Body of pancreas (tissue), 4 donors: ENCODE results near the gene GRK3. TPM values are rescaled to one million over a fixed set of nuclear protein-coding genes. Genes with fewer than 3 reads are reported as not detected.

Experiments used
- ATAC-seq: fragments of 150-250 bp; one replicate; pipeline ENCODE4 v1.9.1; 2016
- DNase-seq, 4 donors: peaks; one replicate each; pipeline ENCODE4 v3.0.0-alpha.2; 2019
- H3K27ac ChIP-seq, 4 donors: fragments of 200-600 bp; sonication (generic); 1 replicate in 3 of 4; 2 replicates in 1 of 4; pipeline versions ENCODE4 v1.5.1 to v1.6.1; 2016 to 2019; ENCODE audit warnings: mild to moderate bottlenecking in 1 of 4, mixed read lengths in 1 of 4, moderate library complexity in 1 of 4
- H3K27me3 ChIP-seq, 2 donors: fragments of 200-600 bp; sonication (generic); one replicate each; pipeline ENCODE4 v1.6.0; 2016; ENCODE audit warnings: mild to moderate bottlenecking in 1 of 2
- H3K36me3 ChIP-seq, 2 donors: fragments of 200-600 bp; sonication (generic); replicated peaks in 1 of 2; 2 replicates each; pipeline ENCODE4 v1.5.1; 2016; ENCODE audit warnings: low read depth in 2 of 2; ENCODE audit not compliant: insufficient read depth in 1 of 2
- H3K4me1 ChIP-seq: fragments of 200-600 bp; sonication (generic); one replicate; pipeline ENCODE4 v1.6.0; 2016
- H3K4me3 ChIP-seq, 2 donors: fragments of 200-600 bp; sonication (generic); 1 replicate in 1 of 2; 2 replicates in 1 of 2; pipeline ENCODE4 v1.5.1; 2016 to 2019
- H3K9me3 ChIP-seq, 3 donors: fragments of 200-600 bp; sonication (generic); 1 replicate in 2 of 3; 2 replicates in 1 of 3; pipeline ENCODE4 v1.5.1; 2016
- POLR2A ChIP-seq, 3 donors: fragments of 450-650 bp; IDR thresholded peaks; one replicate each; pipeline ENCODE4 v1.6.1; 2016; ENCODE audit warnings: antibody characterized with exemption in 3 of 3, mild to moderate bottlenecking in 2 of 3
- WGBS, 2 donors: methylation state at CpG; one replicate each; pipeline ENCODE4 v1.1.5; 2017; 5-methylcytosine and 5-hydroxymethylcytosine counted together
- intact Hi-C: fragments of 100-400 bp; cut with DNase I; formaldehyde crosslinking; loops from one replicate; pipeline ENCODE4 v1.15.1; 2023
- total RNA-seq, 2 donors: library from RNA; depleted of rRNA; stranded (reverse); fragments of >200 nt; gene quantifications; one replicate each; pipeline ENCODE4 v1.1.0, GENCODE V29; 2016
- TF ChIP-seq, protein P1 (sequence below), 7 experiments: fragments of 450-650 bp in 4 of 7; fragments of 200-600 bp in 3 of 7; sonication (generic) in 3 of 7; IDR thresholded peaks; one replicate each; pipeline ENCODE4 v1.5.1; 2016 to 2019; ENCODE audit warnings: antibody characterized with exemption in 7 of 7

Gene GRK3
- total RNA-seq, 2 donors from 2014 or later: 10.4 to 10.9 TPM

DNA sequence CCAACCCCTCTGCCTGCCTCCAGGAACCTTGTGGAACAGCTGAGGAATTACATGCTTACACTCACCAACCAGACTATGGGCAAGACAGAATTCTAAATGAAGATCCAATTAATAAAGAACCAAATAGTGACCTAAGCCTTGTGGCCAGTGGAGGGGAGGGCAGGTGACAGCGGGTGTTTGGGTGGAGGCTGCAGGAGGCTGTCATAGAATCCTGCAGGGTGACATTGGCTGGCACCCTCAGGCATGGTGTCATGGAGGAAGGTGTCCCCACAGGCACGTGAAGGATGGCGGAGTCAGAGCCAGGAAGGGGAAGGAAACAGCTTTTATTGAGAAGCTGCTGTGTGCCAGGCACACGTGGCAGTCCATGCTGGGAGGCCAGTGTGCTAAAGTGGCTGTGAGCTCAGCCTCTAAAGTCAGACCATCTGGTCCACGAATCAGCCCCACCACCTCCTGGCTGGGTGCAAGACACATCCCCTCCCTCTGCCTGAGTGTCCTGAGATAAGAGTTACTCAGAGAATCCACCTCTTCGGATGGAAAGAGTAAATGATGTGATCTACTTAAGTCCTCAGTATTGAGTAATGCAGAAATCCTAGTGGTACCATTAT, 186.2 kb downstream of the GRK3 start:
- 41 to 47% methylated on average over 6 of the region's 6 CpGs for WGBS, 2 donors
- H3K4me1 ChIP-seq: no peaks in the 10 kb centered on the region
- ATAC-seq (no peak), DNase-seq (no peak)
- intact Hi-C loops: no loop called here
- no peaks in the 10 kb centered on the region for H3K27me3 ChIP-seq
- no peaks in the 10 kb centered on the region for H3K36me3 ChIP-seq
- TF ChIP-seq, protein P1, sequence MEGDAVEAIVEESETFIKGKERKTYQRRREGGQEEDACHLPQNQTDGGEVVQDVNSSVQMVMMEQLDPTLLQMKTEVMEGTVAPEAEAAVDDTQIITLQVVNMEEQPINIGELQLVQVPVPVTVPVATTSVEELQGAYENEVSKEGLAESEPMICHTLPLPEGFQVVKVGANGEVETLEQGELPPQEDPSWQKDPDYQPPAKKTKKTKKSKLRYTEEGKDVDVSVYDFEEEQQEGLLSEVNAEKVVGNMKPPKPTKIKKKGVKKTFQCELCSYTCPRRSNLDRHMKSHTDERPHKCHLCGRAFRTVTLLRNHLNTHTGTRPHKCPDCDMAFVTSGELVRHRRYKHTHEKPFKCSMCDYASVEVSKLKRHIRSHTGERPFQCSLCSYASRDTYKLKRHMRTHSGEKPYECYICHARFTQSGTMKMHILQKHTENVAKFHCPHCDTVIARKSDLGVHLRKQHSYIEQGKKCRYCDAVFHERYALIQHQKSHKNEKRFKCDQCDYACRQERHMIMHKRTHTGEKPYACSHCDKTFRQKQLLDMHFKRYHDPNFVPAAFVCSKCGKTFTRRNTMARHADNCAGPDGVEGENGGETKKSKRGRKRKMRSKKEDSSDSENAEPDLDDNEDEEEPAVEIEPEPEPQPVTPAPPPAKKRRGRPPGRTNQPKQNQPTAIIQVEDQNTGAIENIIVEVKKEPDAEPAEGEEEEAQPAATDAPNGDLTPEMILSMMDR (IDR thresholded peaks at IDR 0.05): no peak
- TF ChIP-seq POLR2A (IDR thresholded peaks at IDR 0.05): no peak
- no peaks in the 10 kb centered on the region for H3K9me3 ChIP-seq
- H3K4me3 ChIP-seq: no peak overlapping the region
- H3K27ac ChIP-seq: no peak overlapping the region

GRCh38 chr22:25751174-25751581, 186.7 kb downstream of the GRK3 start:
- Histone ChIP-seq H3K4me3 (no peak overlapping the region), H3K27ac (no peak overlapping the region), H3K36me3 (no peaks in the 10 kb centered on the region), H3K27me3 (no peaks in the 10 kb centered on the region), H3K4me1 (no peaks in the 10 kb centered on the region), H3K9me3 (no peaks in the 10 kb centered on the region)
- intact Hi-C loops: no loop called here
- TF ChIP-seq, protein P1 (IDR thresholded peaks at IDR 0.05): no peak
- no peak for TF ChIP-seq POLR2A (IDR thresholded peaks at IDR 0.05)
- ATAC-seq (no peak), DNase-seq (no peak)
- WGBS, 2 donors: 20 to 30% methylated on average over 4 of the region's 4 CpGs

GRCh38 chr22:25752615-25753214, 188.2 kb downstream of the GRK3 start:
- intact Hi-C loops: no loop called here
- ATAC-seq (no peak), DNase-seq (no peak)
- 81 to 94% methylated on average over 14 to 48 of the region's 48 CpGs for WGBS, 2 donors
- Histone ChIP-seq H3K27ac (no peak overlapping the region), H3K4me1 (no peaks in the 10 kb centered on the region), H3K4me3 (no peak overlapping the region), H3K36me3 (no peaks in the 10 kb centered on the region), H3K27me3 (no peaks in the 10 kb centered on the region), H3K9me3 (no peaks in the 10 kb centered on the region)
- no peak for TF ChIP-seq POLR2A (IDR thresholded peaks at IDR 0.05)
- TF ChIP-seq, protein P1 (IDR thresholded peaks at IDR 0.05): no peak

DNA sequence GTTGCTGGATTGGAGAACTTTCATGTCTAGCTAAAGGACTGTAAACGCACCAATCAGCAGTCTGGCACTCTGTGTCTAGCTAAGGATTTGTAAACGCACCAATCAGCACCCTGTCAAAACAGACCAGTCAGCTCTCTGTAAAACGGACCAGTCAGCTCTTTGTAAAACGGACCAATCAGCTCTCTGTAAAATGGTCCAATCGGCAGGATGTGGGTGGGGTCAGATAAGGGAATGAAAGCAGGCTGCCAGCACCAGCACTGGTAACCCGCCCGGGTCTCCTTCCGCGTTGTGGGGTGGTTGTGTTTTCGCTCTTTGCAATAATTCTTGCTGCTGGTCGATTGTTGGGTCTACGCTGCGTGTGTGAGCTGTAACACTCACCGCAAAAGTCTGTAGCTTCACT, 188.8 kb downstream of the GRK3 start:
- no peak overlapping the region for H3K4me3 ChIP-seq
- 81 to 86% methylated on average over 14 of the region's 14 CpGs for WGBS, 2 donors

More for the DNA sequence above, 188.8 kb downstream of the GRK3 start:
- Histone ChIP-seq H3K4me1 (no peaks in the 10 kb centered on the region), H3K27me3 (no peaks in the 10 kb centered on the region), H3K9me3 (no peaks in the 10 kb centered on the region), H3K36me3 (no peaks in the 10 kb centered on the region), H3K27ac (no peak overlapping the region)
- TF ChIP-seq, protein P1 (IDR thresholded peaks at IDR 0.05): no peak
- no peak for TF ChIP-seq POLR2A (IDR thresholded peaks at IDR 0.05)
- DNase-seq: peak in 1 of 4 donors; percentile 14
- intact Hi-C loops: no loop called here
- ATAC-seq: no peak
